Ovary (tissue), 9 donors: Measurements from ENCODE around the gene SCRN3. TPM values are rescaled to one million over a fixed set of nuclear protein-coding genes. Genes with fewer than 3 reads are reported as not detected.
"Not testable (repeated sequence)": the region's sequence is repeated elsewhere in the genome, so short reads cannot be mapped to it uniquely, and the experiment has no call there.

ENCODE experiments used
- DNase-seq, 5 donors: peaks; one replicate each; pipeline ENCODE4 v3.0.0-alpha.2; 2019 to 2020
- H3K27ac ChIP-seq, 2 donors: fragments of 200-600 bp; one replicate each; pipeline versions ENCODE4 v1.5.1 to v1.8.0; 2019 to 2022
- H3K27me3 ChIP-seq: fragments of 200-600 bp; one replicate; pipeline ENCODE4 v1.8.0; 2022
- H3K36me3 ChIP-seq: fragments of 200-600 bp; sonication (generic); one replicate; pipeline ENCODE4 v1.5.1; 2019
- H3K4me1 ChIP-seq: one replicate; pipeline ENCODE4 v1.8.1; 2013; ENCODE audit warnings: mild to moderate bottlenecking, moderate library complexity; ENCODE audit not compliant: insufficient read depth
- H3K4me3 ChIP-seq: fragments of 200-600 bp; sonication (generic); one replicate; pipeline ENCODE4 v1.5.1; 2017
- H3K9me3 ChIP-seq, 2 donors: fragments of 200-600 bp in 1 of 2; sonication (generic) in 1 of 2; one replicate each; pipeline versions ENCODE4 v1.5.1 to v1.8.1; 2013 to 2019; ENCODE audit warnings: mild to moderate bottlenecking in 1 of 2, moderate library complexity in 1 of 2
- CTCF ChIP-seq, 3 donors: fragments of 450-650 bp in 2 of 3; fragments of 200-600 bp in 1 of 3; IDR thresholded peaks; one replicate each; pipeline versions ENCODE4 v1.5.1 to v1.8.0; 2016 to 2022; ENCODE audit warnings: antibody characterized with exemption in 3 of 3, mild to moderate bottlenecking in 1 of 3
- EP300 ChIP-seq: sonication (generic); formaldehyde crosslinking; IDR thresholded peaks from one replicate; pipeline ENCODE4 v1.6.1; 2017; ENCODE audit warnings: antibody characterized with exemption
- POLR2A ChIP-seq: fragments of 450-650 bp; IDR thresholded peaks from one replicate; pipeline ENCODE4 v1.6.1; 2017; ENCODE audit warnings: antibody characterized with exemption, mild to moderate bottlenecking, moderate library complexity
- WGBS, 3 donors: extraction: QIAGEN DNeasy Blood & Tissue Kit in 1 of 3; methylation state at CpG; one replicate each; pipeline versions ENCODE4 v1.1.5 to v1.1.7; 2013 to 2017; 5-methylcytosine and 5-hydroxymethylcytosine counted together
- intact Hi-C, 4 donors: fragments of 100-400 bp; cut with DNase I; formaldehyde crosslinking; loops; one replicate each; pipeline versions ENCODE4 v1.11.0 to v1.15.1; 2022 to 2023
- polyA plus RNA-seq, 2 donors: library from polyadenylated mRNA; stranded (reverse); fragments of 200-250 nt in 1 of 2; fragments of 350-450 nt in 1 of 2; fragmentation: Illumina TruSeq in 1 of 2; extraction: RNeasy Lipid Tissue Mini Kit (QIAGEN cat#74804) in 1 of 2; gene quantifications; one replicate each; pipeline ENCODE4 v1.2.3, GENCODE V29; 2013 to 2014
- total RNA-seq, 7 donors: library from RNA; depleted of rRNA in 2 of 7; stranded (reverse); fragments of >200 nt in 2 of 7; fragmentation: NEBNext Ultra II Directional in 3 of 7; extraction: Animal tissue kit (Norgen Biotek cat#: 25700) in 3 of 7; gene quantifications; one replicate each; pipeline versions ENCODE4 v1.1.0 to v1.2.4, GENCODE V29; 2016 to 2023
- donor health status: DM: no; HTN: no; CAD: no; lungs with moderate emphysema.
- donor health status: DM: no; HTN: no; CAD: no.
- donor health status: Bipolar disorder and iron deficiency.
- donor health status: DM: yes; HTN: yes; CAD: no.
- donor health status: DM: no; HTN: no; CAD: no.
- donor health status: DM: yes; HTN: yes; CAD: no.

Gene SCRN3
- total and polyA plus RNA-seq, 9 donors: 8.8 to 23.5 (median 16.5) TPM

- H3K9me3 ChIP-seq: no peaks in the 10 kb centered on the region
- no peak for TF ChIP-seq CTCF (IDR thresholded peaks at IDR 0.05)
- TF ChIP-seq EP300: no peak
- TF ChIP-seq POLR2A: no peak
- WGBS, 3 donors: 82 to 88% (median 83%) methylated on average over 1 of the region's 1 CpG
- intact Hi-C loops: no loop called here
- no peak overlapping the region for H3K27ac ChIP-seq
- H3K4me1 ChIP-seq: peaks cover 7% of the 10 kb centered on the region
- no peak overlapping the region for H3K4me3 ChIP-seq
- no peaks in the 10 kb centered on the region for H3K27me3 ChIP-seq
- H3K36me3 ChIP-seq: no peaks in the 10 kb centered on the region
- no peak for DNase-seq
These were observed 3.6 kb downstream of the SCRN3 start for GRCh38 chr2:174399171-174399570.

- Histone ChIP-seq H3K9me3 (no peaks in the 10 kb centered on the region), H3K4me1 (peaks cover 6% of the 10 kb centered on the region), H3K27ac (no peak overlapping the region), H3K36me3 (no peaks in the 10 kb centered on the region), H3K27me3 (no peaks in the 10 kb centered on the region), H3K4me3 (no peak overlapping the region)
- no peak for TF ChIP-seq EP300
- intact Hi-C loops: no loop called here
- DNase-seq: no peak
These were observed 5.3 kb downstream of the SCRN3 start for GRCh38 chr2:174400853-174401252.

- Histone ChIP-seq H3K36me3 (no peaks in the 10 kb centered on the region), H3K4me3 (no peak overlapping the region), H3K9me3 (no peaks in the 10 kb centered on the region), H3K4me1 (no peaks in the 10 kb centered on the region), H3K27ac (no peak overlapping the region), H3K27me3 (no peaks in the 10 kb centered on the region)
- TF ChIP-seq EP300: no peak
- no peak for TF ChIP-seq POLR2A
- TF ChIP-seq CTCF (IDR thresholded peaks at IDR 0.05): no peak
- intact Hi-C loops: no loop called here
- DNase-seq: no peak
These were observed 8.1 kb downstream of the SCRN3 start for GRCh38 chr2:174403628-174404027.

- H3K36me3 ChIP-seq, H3K9me3 ChIP-seq, H3K4me1 ChIP-seq, DNase-seq, H3K4me3 ChIP-seq, H3K27me3 ChIP-seq, intact Hi-C loops, H3K27ac ChIP-seq: not testable (repeated sequence)
- WGBS, 3 donors: 77 to 91% (median 85%) methylated on average over 20 to 25 of the region's 31 CpGs
These were observed 14.5 kb downstream of the SCRN3 start for GRCh38 chr2:174410039-174410438.

- intact Hi-C loops: no loop called here
- no peaks in the 10 kb centered on the region for H3K9me3 ChIP-seq
- TF ChIP-seq CTCF (IDR thresholded peaks at IDR 0.05) (no peak), POLR2A (no peak), EP300 (no peak)
- no peaks in the 10 kb centered on the region for H3K27me3 ChIP-seq
- no peak overlapping the region for H3K4me3 ChIP-seq
- no peaks in the 10 kb centered on the region for H3K4me1 ChIP-seq
- no peak for DNase-seq
- no peaks in the 10 kb centered on the region for H3K36me3 ChIP-seq
- H3K27ac ChIP-seq: no peak overlapping the region
These were observed 16.7 kb downstream of the SCRN3 start for GRCh38 chr2:174412256-174412655.

- DNase-seq: no peak
- no peak overlapping the region for H3K4me3 ChIP-seq
- H3K9me3 ChIP-seq: no peaks in the 10 kb centered on the region
- TF ChIP-seq CTCF (IDR thresholded peaks at IDR 0.05) (no peak), POLR2A (no peak), EP300 (no peak)
- 91 to 99% (median 93%) methylated on average over 1 of the region's 1 CpG for WGBS, 3 donors
- no peaks in the 10 kb centered on the region for H3K27me3 ChIP-seq
- H3K27ac ChIP-seq: no peak overlapping the region
- no peaks in the 10 kb centered on the region for H3K36me3 ChIP-seq
- no peaks in the 10 kb centered on the region for H3K4me1 ChIP-seq
- intact Hi-C loops: no loop called here
These were observed 32.7 kb downstream of the SCRN3 start for GRCh38 chr2:174428214-174428613.
